ENCODE data around the gene GHR. TPM values are rescaled to one million over a fixed set of nuclear protein-coding genes. Genes with fewer than 3 reads are reported as not detected.

Gene GHR
- total and polyA plus RNA-seq, 2 of the 8 experiments (the other 6 are each of a cell fraction or from before 2014, with no cell fraction given), result 0.15 to 0.19 TPM

DNA sequence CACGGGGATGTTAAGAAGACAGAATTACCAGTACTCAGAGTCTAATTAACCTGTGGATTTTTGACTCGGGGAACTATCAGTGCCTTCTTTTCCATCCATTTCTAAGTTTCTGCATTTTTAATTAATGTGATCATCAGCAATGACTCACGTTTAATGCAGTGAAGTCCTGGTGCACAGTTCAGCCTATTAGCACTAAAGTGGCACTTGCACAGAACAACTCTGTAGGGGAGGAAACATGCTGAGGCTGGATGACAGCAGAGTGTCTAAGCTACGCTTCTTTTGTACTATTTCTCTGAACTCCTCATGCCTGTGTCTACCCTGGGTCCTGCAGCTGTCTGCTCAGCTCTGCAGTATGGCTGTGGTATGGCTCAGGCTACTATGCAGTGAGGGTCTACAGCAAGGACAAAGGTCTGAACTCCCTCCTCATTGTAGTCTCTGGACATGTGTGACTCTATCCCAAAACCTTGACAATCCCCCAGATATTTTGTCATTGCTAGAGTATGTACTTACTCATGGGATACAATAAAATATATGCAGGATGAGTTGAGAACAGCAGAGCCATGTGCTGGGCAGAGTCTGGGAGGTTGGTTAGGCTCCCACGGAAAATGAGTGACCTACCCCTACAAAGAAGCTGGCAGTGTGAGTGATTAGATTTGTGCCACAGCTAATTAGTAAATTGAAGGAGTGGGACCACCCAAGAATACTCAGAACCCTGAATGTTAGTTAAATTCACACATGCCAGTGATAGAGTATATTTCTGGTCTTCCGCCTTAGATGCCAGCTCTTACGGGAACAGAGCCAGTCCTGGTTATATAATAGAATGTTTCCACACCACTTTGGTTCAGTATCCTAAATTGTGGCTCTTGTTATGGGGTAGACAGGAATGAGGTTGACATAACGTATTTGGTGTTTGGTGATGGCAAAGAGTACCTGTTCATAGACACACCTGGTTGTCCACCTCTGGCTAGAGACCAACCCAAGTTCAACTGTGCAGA lies 148.0 kb downstream of the GHR start:
- H3K36me3 ChIP-seq (ENCODE audit: control insufficient read depth in 2 of 4, insufficient read depth in 4 of 4, low read length in 3 of 4), result no peaks in the 10 kb centered on the region
- H2BK12ac ChIP-seq (ENCODE audit: low read depth, low read length), result no peak overlapping the region
- H3K56ac ChIP-seq (replicated peaks; ENCODE audit: insufficient read length, low read depth, low read length), result no peak overlapping the region
- H3K79me2 ChIP-seq (ENCODE audit: control insufficient read depth in 1 of 2, insufficient read depth in 2 of 2, low read length in 2 of 2), result no peaks in the 10 kb centered on the region
- H3K4me1 ChIP-seq (replicated peaks in 1 of 4; ENCODE audit: control insufficient read depth in 3 of 4, insufficient read depth in 4 of 4, low read length in 3 of 4), result no peaks in the 10 kb centered on the region
- H3K23ac ChIP-seq (ENCODE audit: insufficient read length), result no peak overlapping the region
- H2BK15ac ChIP-seq (ENCODE audit: low read length), result no peak overlapping the region
- FAIRE-seq (no peak), DNase-seq (ENCODE audit: low read depth in 1 of 2, low spot score in 2 of 2) (no peak)
- no peak overlapping the region for H4K91ac ChIP-seq (replicated peaks; ENCODE audit: insufficient read length, low read length)
- H2BK120ac ChIP-seq (replicated peaks; ENCODE audit: low read depth, low read length), result no peak overlapping the region
- no peak overlapping the region for H4K5ac ChIP-seq (ENCODE audit: insufficient read length, low read depth, low read length)
- H3K4me2 ChIP-seq (ENCODE audit: insufficient read depth in 1 of 2, low read depth in 2 of 2, low read length in 2 of 2), result no peak overlapping the region
- no peaks in the 10 kb centered on the region for H3K9me3 ChIP-seq (ENCODE audit: insufficient read depth in 2 of 2, low read depth in 1 of 2, low read length in 1 of 2)
- H2AK5ac ChIP-seq (ENCODE audit: low read depth, low read length), result no peak overlapping the region
- no peaks in the 10 kb centered on the region for H3K79me1 ChIP-seq (ENCODE audit: low read depth, low read length)
- H3K27me3 ChIP-seq (replicated peaks in 1 of 4; ENCODE audit: control insufficient read depth in 3 of 4, extremely low read depth in 1 of 4, insufficient read depth in 3 of 4, low read length in 3 of 4), result no peaks in the 10 kb centered on the region
- no peak overlapping the region for H2BK20ac ChIP-seq (ENCODE audit: low read length)
- H3K14ac ChIP-seq (ENCODE audit: insufficient read length), result no peak overlapping the region
- H4K8ac ChIP-seq (ENCODE audit: extremely low read depth, insufficient read depth, low read length), result no peak overlapping the region
- no peak overlapping the region for H3K4me3 ChIP-seq (ENCODE audit: extremely low read depth in 1 of 4, insufficient read depth in 2 of 4, low read depth in 3 of 4, low read length in 4 of 4)
- no peak overlapping the region for H2AFZ ChIP-seq (ENCODE audit: low read length)
- H3K9ac ChIP-seq (replicated peaks in 1 of 4; ENCODE audit: extremely low read depth in 1 of 4, low read depth in 3 of 4, low read length in 3 of 4), result no peak overlapping the region
- H3K27ac ChIP-seq (ENCODE audit: low read depth, low read length), result no peak overlapping the region
- H3K18ac ChIP-seq (ENCODE audit: extremely low read depth, low read length), result no peak overlapping the region
- no peak overlapping the region for H3K4ac ChIP-seq (replicated peaks; ENCODE audit: insufficient read length, low read depth, low read length)
- H4K20me1 ChIP-seq (replicated peaks in 1 of 2; ENCODE audit: control insufficient read depth in 1 of 2, insufficient read depth in 2 of 2, low read length in 2 of 2), result no peaks in the 10 kb centered on the region
- no peaks in the 10 kb centered on the region; the same call in 1 of the 2 replicates for H3K23me2 ChIP-seq (ENCODE audit: low read depth, low read length)
- POLR2A ChIA-PET (ENCODE audit: partially characterized antibody), result no interaction called here
- no peak overlapping the region for H2BK5ac ChIP-seq (ENCODE audit: low read depth, low read length)
- WGBS, 2 experiments (ENCODE audit: extremely low coverage in 1 of 2, insufficient coverage in 1 of 2, insufficient read length in 1 of 2, insufficient replicate concordance in 2 of 2, low coverage in 1 of 2, low lambda C conversion rate in 2 of 2, missing lambda C conversion rate in 1 of 2), result 93% methylated on average over 8 of the region's 8 CpGs; no CpG with 5 or more reads in 1 of the 2 experiments
- CTCF ChIA-PET (ENCODE audit: partially characterized antibody), result interaction anchor here (0.7 to 3.6 kb wide), 3 partner anchors 12 to 57 kb away, joined by 3 to 16 read pairs (median 3); no protein-coding TSS in a partner anchor
- TF ChIP-seq CREB1 (IDR thresholded peaks at IDR 0.05) (no peak), SP1 (IDR thresholded peaks at IDR 0.05; ENCODE audit: low read depth, low read length) (no peak), TAF1 (IDR thresholded peaks at IDR 0.05; ENCODE audit: low read depth, low read length) (no peak)

Data from H1 (cell line).